WTC11 (cell line): ENCODE results near the gene RC3H1. TPM values are rescaled to one million over a fixed set of nuclear protein-coding genes. Genes with fewer than 3 reads are reported as not detected.

Experiments
- ATAC-seq: fragments of 200-7000 bp; cut with Tn5 transposase; 2 replicates; pipeline ENCODE4 v1.10.0; 2021; ENCODE audit warnings: mild to moderate bottlenecking, moderate library complexity
- CTCF ChIA-PET: fragments of 300-600 bp; sonication (Branson Sonifier 250); formaldehyde crosslinking; loops from one replicate; lab custom pipeline; 2021; ENCODE audit warnings: antibody characterized with exemption; lab: Charles Lee
- POLR2A ChIA-PET: fragments of 350-600 bp; sonication (Branson Sonifier 250); formaldehyde crosslinking; loops from one replicate; lab custom pipeline; 2021; ENCODE audit warnings: antibody characterized with exemption; lab: Charles Lee
- DNase-seq: peaks from one replicate; pipeline ENCODE4 v3.0.0; 2021; ENCODE audit warnings: low spot score
- H3K27ac Mint-ChIP-seq: 2 replicates; pipeline ENCODE4 v1.8.0; 2021; ENCODE audit warnings: mixed read lengths
- H3K27me3 Mint-ChIP-seq: 2 replicates; pipeline ENCODE4 v1.8.0; 2021; ENCODE audit warnings: low read depth, mild to moderate bottlenecking, moderate library complexity, mixed read lengths
- H3K36me3 Mint-ChIP-seq: 2 replicates; pipeline ENCODE4 v1.8.0; 2021; ENCODE audit warnings: mixed read lengths
- H3K4me1 Mint-ChIP-seq: 2 replicates; pipeline ENCODE4 v1.8.0; 2022; ENCODE audit warnings: mixed read lengths
- H3K4me3 Mint-ChIP-seq: 2 replicates; pipeline ENCODE4 v1.8.0; 2021; ENCODE audit warnings: mild to moderate bottlenecking, moderate library complexity, mixed read lengths
- H3K9me3 Mint-ChIP-seq: 2 replicates; pipeline ENCODE4 v1.8.0; 2021; ENCODE audit warnings: mixed read lengths
- ATF1 ChIP-seq: sonication (generic); formaldehyde crosslinking; IDR thresholded peaks from 2 replicates; pipeline ENCODE4 v1.8.1; 2023; ENCODE audit warnings: mild to moderate bottlenecking, moderate library complexity, missing genetic modification reagents
- ETV6 ChIP-seq: sonication (generic); formaldehyde crosslinking; IDR thresholded peaks from 2 replicates; pipeline ENCODE4 v1.8.1; 2022; ENCODE audit warnings: mild to moderate bottlenecking, missing genetic modification reagents
- GABPB1 ChIP-seq: sonication (generic); formaldehyde crosslinking; IDR thresholded peaks from 2 replicates; pipeline ENCODE4 v1.8.1; 2023; ENCODE audit warnings: mild to moderate bottlenecking, missing genetic modification reagents
- GTF2I ChIP-seq: fragments of 250-450 bp; sonication (Bioruptor Pico); conservative IDR thresholded peaks from 2 replicates; pipeline ENCODE4 v1.4.0; 2021; ENCODE audit warnings: mild to moderate bottlenecking
- HMGA2 ChIP-seq: fragments of 250-450 bp; sonication (Bioruptor Pico); IDR thresholded peaks from 2 replicates; pipeline ENCODE4 v1.4.0; 2021; ENCODE audit warnings: mild to moderate bottlenecking, moderate library complexity
- IRF2 ChIP-seq: sonication (generic); formaldehyde crosslinking; IDR thresholded peaks from 2 replicates; pipeline ENCODE4 v1.8.0; 2022; ENCODE audit warnings: low read depth, missing genetic modification reagents, borderline replicate concordance
- NFATC4 ChIP-seq: fragments of 250-450 bp; sonication (Bioruptor Pico); IDR thresholded peaks from 2 replicates; pipeline ENCODE4 v1.9.0; 2021; ENCODE audit warnings: mild to moderate bottlenecking
- NR2C2 ChIP-seq: sonication (generic); formaldehyde crosslinking; IDR thresholded peaks from 2 replicates; pipeline ENCODE4 v1.8.0; 2022; ENCODE audit warnings: mild to moderate bottlenecking, missing genetic modification reagents
- RELA ChIP-seq: sonication (generic); formaldehyde crosslinking; IDR thresholded peaks from 2 replicates; pipeline ENCODE4 v1.8.1; 2022; ENCODE audit warnings: missing genetic modification reagents, mild to moderate bottlenecking, borderline replicate concordance
- SMAD3 ChIP-seq: sonication (generic); formaldehyde crosslinking; IDR thresholded peaks from 2 replicates; pipeline ENCODE4 v1.8.0; 2022; ENCODE audit warnings: missing genetic modification reagents, mild to moderate bottlenecking, borderline replicate concordance
- TEAD1 ChIP-seq: sonication (generic); formaldehyde crosslinking; IDR thresholded peaks from 2 replicates; pipeline ENCODE4 v1.8.0; 2022; ENCODE audit warnings: mild to moderate bottlenecking, missing genetic modification reagents
- TEAD4 ChIP-seq: sonication (generic); formaldehyde crosslinking; IDR thresholded peaks from 2 replicates; pipeline ENCODE4 v1.8.0; 2022; ENCODE audit warnings: mild to moderate bottlenecking, missing genetic modification reagents
- ZNF219 ChIP-seq: sonication (generic); formaldehyde crosslinking; IDR thresholded peaks from 2 replicates; pipeline ENCODE4 v1.8.0; 2023; ENCODE audit warnings: missing genetic modification reagents, mild to moderate bottlenecking, borderline replicate concordance
- ZNF423 ChIP-seq: fragments of 250-450 bp; sonication (Bioruptor Pico); IDR thresholded peaks from 2 replicates; pipeline ENCODE4 v2.1.2; 2022; ENCODE audit warnings: mild to moderate bottlenecking, moderate library complexity
- total RNA-seq: library from RNA; stranded (reverse); gene quantifications from 3 replicates; pipeline ENCODE4 v1.2.3, GENCODE V29; 2021
- TF ChIP-seq, protein P1 (sequence below): sonication (generic); formaldehyde crosslinking; IDR thresholded peaks from 2 replicates; pipeline ENCODE4 v1.8.1; 2023; ENCODE audit warnings: mild to moderate bottlenecking, missing genetic modification reagents, borderline replicate concordance
- TF ChIP-seq, protein P2 (sequence below): sonication (generic); formaldehyde crosslinking; IDR thresholded peaks from 2 replicates; pipeline ENCODE4 v1.8.1; 2023; ENCODE audit warnings: mild to moderate bottlenecking, missing genetic modification reagents
- TF ChIP-seq, protein P3 (sequence below): sonication (generic); formaldehyde crosslinking; IDR thresholded peaks from 2 replicates; pipeline ENCODE4 v1.8.0; 2023; ENCODE audit warnings: mild to moderate bottlenecking, missing genetic modification reagents
- TF ChIP-seq, protein P4 (sequence below): sonication (generic); formaldehyde crosslinking; IDR thresholded peaks from 2 replicates; pipeline ENCODE4 v1.8.1; 2022; ENCODE audit warnings: mild to moderate bottlenecking, missing genetic modification reagents, moderate library complexity, borderline replicate concordance
- TF ChIP-seq, protein P5 (sequence below): sonication (generic); formaldehyde crosslinking; IDR thresholded peaks from 2 replicates; pipeline ENCODE4 v1.8.1; 2023; ENCODE audit warnings: mild to moderate bottlenecking, missing genetic modification reagents, moderate library complexity
- TF ChIP-seq, protein P6 (sequence below): sonication (generic); formaldehyde crosslinking; IDR thresholded peaks from 2 replicates; pipeline ENCODE4 v1.8.1; 2022; ENCODE audit warnings: missing genetic modification reagents, borderline replicate concordance

The RC3H1 gene
- total RNA-seq, 1 experiment from 2014 or later, result 25.4 TPM

DNA sequence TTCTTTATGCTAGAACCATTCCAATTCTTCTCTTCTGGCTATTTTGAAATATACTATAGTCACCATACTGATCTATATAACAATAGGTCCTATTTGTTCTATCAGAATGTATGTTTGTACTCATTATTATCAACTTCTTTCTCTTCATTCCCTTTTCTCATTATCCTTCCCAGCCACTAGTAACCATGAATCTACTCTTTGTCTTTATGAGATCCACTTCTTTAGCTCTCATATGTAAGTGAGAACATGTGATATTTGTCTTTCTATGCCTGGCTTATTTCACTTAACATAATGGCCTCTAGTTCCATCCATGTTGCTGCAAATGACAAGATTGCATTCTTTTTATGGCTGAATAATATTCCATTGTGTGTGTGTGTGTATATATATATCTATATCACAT lies 31.7 kb upstream of the RC3H1 start:
- Mint-ChIP-seq H3K4me1 (no peaks in the 10 kb centered on the region), H3K36me3 (no peaks in the 10 kb centered on the region), H3K4me3 (no peak overlapping the region), H3K27me3 (no peaks in the 10 kb centered on the region), H3K27ac (no peak overlapping the region), H3K9me3 (peaks cover 13% of the 10 kb centered on the region)
- DNase-seq (no peak), ATAC-seq (no peak)
- ChIA-PET POLR2A (interaction anchor here (0.7 kb wide), 1 partner anchor 52 kb away, joined by 3 read pairs; no protein-coding TSS in a partner anchor), CTCF (no interaction called here)
- TF ChIP-seq, protein P1, sequence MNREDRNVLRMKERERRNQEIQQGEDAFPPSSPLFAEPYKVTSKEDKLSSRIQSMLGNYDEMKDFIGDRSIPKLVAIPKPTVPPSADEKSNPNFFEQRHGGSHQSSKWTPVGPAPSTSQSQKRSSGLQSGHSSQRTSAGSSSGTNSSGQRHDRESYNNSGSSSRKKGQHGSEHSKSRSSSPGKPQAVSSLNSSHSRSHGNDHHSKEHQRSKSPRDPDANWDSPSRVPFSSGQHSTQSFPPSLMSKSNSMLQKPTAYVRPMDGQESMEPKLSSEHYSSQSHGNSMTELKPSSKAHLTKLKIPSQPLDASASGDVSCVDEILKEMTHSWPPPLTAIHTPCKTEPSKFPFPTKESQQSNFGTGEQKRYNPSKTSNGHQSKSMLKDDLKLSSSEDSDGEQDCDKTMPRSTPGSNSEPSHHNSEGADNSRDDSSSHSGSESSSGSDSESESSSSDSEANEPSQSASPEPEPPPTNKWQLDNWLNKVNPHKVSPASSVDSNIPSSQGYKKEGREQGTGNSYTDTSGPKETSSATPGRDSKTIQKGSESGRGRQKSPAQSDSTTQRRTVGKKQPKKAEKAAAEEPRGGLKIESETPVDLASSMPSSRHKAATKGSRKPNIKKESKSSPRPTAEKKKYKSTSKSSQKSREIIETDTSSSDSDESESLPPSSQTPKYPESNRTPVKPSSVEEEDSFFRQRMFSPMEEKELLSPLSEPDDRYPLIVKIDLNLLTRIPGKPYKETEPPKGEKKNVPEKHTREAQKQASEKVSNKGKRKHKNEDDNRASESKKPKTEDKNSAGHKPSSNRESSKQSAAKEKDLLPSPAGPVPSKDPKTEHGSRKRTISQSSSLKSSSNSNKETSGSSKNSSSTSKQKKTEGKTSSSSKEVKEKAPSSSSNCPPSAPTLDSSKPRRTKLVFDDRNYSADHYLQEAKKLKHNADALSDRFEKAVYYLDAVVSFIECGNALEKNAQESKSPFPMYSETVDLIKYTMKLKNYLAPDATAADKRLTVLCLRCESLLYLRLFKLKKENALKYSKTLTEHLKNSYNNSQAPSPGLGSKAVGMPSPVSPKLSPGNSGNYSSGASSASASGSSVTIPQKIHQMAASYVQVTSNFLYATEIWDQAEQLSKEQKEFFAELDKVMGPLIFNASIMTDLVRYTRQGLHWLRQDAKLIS (CRISPR knock-in tag), result no peak
- TF ChIP-seq HMGA2 (CRISPR knock-in tag) (no peak), RELA (CRISPR knock-in tag) (no peak), TEAD4 (CRISPR knock-in tag) (no peak), ZNF423 (CRISPR knock-in tag) (no peak), SMAD3 (CRISPR knock-in tag) (no peak), GABPB1 (CRISPR knock-in tag) (no peak), ATF1 (CRISPR knock-in tag) (no peak), ETV6 (no peak)
- TF ChIP-seq, protein P2, sequence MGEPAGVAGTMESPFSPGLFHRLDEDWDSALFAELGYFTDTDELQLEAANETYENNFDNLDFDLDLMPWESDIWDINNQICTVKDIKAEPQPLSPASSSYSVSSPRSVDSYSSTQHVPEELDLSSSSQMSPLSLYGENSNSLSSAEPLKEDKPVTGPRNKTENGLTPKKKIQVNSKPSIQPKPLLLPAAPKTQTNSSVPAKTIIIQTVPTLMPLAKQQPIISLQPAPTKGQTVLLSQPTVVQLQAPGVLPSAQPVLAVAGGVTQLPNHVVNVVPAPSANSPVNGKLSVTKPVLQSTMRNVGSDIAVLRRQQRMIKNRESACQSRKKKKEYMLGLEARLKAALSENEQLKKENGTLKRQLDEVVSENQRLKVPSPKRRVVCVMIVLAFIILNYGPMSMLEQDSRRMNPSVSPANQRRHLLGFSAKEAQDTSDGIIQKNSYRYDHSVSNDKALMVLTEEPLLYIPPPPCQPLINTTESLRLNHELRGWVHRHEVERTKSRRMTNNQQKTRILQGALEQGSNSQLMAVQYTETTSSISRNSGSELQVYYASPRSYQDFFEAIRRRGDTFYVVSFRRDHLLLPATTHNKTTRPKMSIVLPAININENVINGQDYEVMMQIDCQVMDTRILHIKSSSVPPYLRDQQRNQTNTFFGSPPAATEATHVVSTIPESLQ (CRISPR knock-in tag), result no peak

DNA sequence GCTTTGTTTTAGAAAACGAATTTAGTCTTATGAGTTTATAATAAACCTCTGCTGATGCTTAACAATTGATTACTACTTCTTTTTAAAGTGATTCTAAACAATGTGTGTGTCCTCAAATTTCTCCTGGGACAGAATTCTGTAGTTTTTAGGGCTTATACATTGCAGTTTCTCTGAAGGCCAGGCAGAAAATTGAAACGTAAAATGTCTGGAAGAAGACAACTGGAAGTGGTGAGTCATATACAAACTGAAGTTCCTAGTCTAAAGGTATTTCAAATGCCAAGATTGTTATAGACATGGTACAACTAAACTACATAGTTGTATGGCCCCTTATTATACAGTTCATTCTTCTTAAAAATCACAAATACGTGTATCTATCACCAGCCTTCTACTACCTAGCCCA lies 30.5 kb upstream of the RC3H1 start:
- CTCF ChIA-PET, result no interaction called here
- Mint-ChIP-seq H3K4me3 (no peak overlapping the region), H3K36me3 (no peaks in the 10 kb centered on the region; the same call in 1 of the 2 replicates), H3K9me3 (peaks cover 23% of the 10 kb centered on the region), H3K27ac (no peak overlapping the region), H3K27me3 (no peaks in the 10 kb centered on the region; the same call in 1 of the 2 replicates), H3K4me1 (no peaks in the 10 kb centered on the region)
- POLR2A ChIA-PET, result no interaction called here
- no peak for ATAC-seq
- DNase-seq, result no peak
- no peak for TF ChIP-seq ZNF219 (CRISPR knock-in tag)
- TF ChIP-seq GABPB1 (CRISPR knock-in tag), result no peak
- TF ChIP-seq, protein P3, sequence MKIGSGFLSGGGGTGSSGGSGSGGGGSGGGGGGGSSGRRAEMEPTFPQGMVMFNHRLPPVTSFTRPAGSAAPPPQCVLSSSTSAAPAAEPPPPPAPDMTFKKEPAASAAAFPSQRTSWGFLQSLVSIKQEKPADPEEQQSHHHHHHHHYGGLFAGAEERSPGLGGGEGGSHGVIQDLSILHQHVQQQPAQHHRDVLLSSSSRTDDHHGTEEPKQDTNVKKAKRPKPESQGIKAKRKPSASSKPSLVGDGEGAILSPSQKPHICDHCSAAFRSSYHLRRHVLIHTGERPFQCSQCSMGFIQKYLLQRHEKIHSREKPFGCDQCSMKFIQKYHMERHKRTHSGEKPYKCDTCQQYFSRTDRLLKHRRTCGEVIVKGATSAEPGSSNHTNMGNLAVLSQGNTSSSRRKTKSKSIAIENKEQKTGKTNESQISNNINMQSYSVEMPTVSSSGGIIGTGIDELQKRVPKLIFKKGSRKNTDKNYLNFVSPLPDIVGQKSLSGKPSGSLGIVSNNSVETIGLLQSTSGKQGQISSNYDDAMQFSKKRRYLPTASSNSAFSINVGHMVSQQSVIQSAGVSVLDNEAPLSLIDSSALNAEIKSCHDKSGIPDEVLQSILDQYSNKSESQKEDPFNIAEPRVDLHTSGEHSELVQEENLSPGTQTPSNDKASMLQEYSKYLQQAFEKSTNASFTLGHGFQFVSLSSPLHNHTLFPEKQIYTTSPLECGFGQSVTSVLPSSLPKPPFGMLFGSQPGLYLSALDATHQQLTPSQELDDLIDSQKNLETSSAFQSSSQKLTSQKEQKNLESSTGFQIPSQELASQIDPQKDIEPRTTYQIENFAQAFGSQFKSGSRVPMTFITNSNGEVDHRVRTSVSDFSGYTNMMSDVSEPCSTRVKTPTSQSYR (CRISPR knock-in tag), result no peak
- TF ChIP-seq, protein P4, sequence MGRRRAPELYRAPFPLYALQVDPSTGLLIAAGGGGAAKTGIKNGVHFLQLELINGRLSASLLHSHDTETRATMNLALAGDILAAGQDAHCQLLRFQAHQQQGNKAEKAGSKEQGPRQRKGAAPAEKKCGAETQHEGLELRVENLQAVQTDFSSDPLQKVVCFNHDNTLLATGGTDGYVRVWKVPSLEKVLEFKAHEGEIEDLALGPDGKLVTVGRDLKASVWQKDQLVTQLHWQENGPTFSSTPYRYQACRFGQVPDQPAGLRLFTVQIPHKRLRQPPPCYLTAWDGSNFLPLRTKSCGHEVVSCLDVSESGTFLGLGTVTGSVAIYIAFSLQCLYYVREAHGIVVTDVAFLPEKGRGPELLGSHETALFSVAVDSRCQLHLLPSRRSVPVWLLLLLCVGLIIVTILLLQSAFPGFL (CRISPR knock-in tag), result no peak
- TF ChIP-seq NR2C2, result no peak
- no peak for TF ChIP-seq IRF2
- TF ChIP-seq, protein P5, sequence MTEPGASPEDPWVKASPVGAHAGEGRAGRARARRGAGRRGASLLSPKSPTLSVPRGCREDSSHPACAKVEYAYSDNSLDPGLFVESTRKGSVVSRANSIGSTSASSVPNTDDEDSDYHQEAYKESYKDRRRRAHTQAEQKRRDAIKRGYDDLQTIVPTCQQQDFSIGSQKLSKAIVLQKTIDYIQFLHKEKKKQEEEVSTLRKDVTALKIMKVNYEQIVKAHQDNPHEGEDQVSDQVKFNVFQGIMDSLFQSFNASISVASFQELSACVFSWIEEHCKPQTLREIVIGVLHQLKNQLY (CRISPR knock-in tag), result no peak
- no peak for TF ChIP-seq TEAD1 (CRISPR knock-in tag)
- TF ChIP-seq GTF2I (CRISPR knock-in tag), result no peak
- TF ChIP-seq ZNF423 (CRISPR knock-in tag), result no peak
- TF ChIP-seq NFATC4, result no peak
- TF ChIP-seq, protein P6, sequence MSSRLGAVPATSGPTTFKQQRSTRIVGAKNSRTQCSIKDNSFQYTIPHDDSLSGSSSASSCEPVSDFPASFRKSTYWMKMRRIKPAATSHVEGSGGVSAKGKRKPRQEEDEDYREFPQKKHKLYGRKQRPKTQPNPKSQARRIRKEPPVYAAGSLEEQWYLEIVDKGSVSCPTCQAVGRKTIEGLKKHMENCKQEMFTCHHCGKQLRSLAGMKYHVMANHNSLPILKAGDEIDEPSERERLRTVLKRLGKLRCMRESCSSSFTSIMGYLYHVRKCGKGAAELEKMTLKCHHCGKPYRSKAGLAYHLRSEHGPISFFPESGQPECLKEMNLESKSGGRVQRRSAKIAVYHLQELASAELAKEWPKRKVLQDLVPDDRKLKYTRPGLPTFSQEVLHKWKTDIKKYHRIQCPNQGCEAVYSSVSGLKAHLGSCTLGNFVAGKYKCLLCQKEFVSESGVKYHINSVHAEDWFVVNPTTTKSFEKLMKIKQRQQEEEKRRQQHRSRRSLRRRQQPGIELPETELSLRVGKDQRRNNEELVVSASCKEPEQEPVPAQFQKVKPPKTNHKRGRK (CRISPR knock-in tag), result no peak
- TF ChIP-seq ATF1 (CRISPR knock-in tag), result no peak
